Peyer's patch (tissue), 4 donors: ENCODE measurements around the gene NIN. TPM values are rescaled to one million over a fixed set of nuclear protein-coding genes. Genes with fewer than 3 reads are reported as not detected.

Experiments
- DNase-seq, 3 donors: peaks; one replicate each; pipeline ENCODE4 v3.0.0-alpha.2; 2017 to 2019
- H3K27ac ChIP-seq, 4 donors: fragments of 200-600 bp; sonication (generic); one replicate each; pipeline ENCODE4 v1.5.1; 2016 to 2019
- H3K27me3 ChIP-seq, 2 donors: fragments of 200-600 bp; sonication (generic); one replicate each; pipeline ENCODE4 v1.5.1; 2019
- H3K36me3 ChIP-seq, 3 donors: fragments of 200-600 bp; sonication (generic); one replicate each; pipeline ENCODE4 v1.5.1; 2016 to 2019
- H3K4me1 ChIP-seq, 4 donors: fragments of 200-600 bp; sonication (generic); one replicate each; pipeline ENCODE4 v1.5.1; 2016 to 2019
- H3K4me3 ChIP-seq, 4 donors: fragments of 200-600 bp; sonication (generic); 1 replicate in 3 of 4; 2 replicates in 1 of 4; pipeline ENCODE4 v1.5.1; 2016 to 2019; ENCODE audit warnings: mild to moderate bottlenecking in 1 of 4
- H3K9me3 ChIP-seq, 4 donors: fragments of 200-600 bp; sonication (generic); one replicate each; pipeline ENCODE4 v1.5.1; 2016 to 2019; ENCODE audit warnings: mild to moderate bottlenecking in 1 of 4
- POLR2A ChIP-seq, 2 donors: fragments of 450-650 bp; IDR thresholded peaks; one replicate each; pipeline ENCODE4 v1.5.1; 2017; ENCODE audit warnings: antibody characterized with exemption in 2 of 2, mild to moderate bottlenecking in 2 of 2, moderate library complexity in 2 of 2
- total RNA-seq, 4 donors: library from RNA; depleted of rRNA; stranded (reverse); fragments of >200 nt; gene quantifications; one replicate each; pipeline ENCODE4 v1.1.0, GENCODE V29; 2016
- TF ChIP-seq, protein P1 (sequence below), 6 experiments: fragments of 450-650 bp in 4 of 6; fragments of 200-600 bp in 2 of 6; sonication (generic) in 1 of 6; IDR thresholded peaks; one replicate each; pipeline ENCODE4 v1.5.1; 2017 to 2019; ENCODE audit warnings: antibody characterized with exemption in 6 of 6, mild to moderate bottlenecking in 3 of 6, moderate library complexity in 1 of 6

The NIN gene
- total RNA-seq, 4 donors from 2014 or later: 13.8 to 151 (median 21.5) TPM

DNA sequence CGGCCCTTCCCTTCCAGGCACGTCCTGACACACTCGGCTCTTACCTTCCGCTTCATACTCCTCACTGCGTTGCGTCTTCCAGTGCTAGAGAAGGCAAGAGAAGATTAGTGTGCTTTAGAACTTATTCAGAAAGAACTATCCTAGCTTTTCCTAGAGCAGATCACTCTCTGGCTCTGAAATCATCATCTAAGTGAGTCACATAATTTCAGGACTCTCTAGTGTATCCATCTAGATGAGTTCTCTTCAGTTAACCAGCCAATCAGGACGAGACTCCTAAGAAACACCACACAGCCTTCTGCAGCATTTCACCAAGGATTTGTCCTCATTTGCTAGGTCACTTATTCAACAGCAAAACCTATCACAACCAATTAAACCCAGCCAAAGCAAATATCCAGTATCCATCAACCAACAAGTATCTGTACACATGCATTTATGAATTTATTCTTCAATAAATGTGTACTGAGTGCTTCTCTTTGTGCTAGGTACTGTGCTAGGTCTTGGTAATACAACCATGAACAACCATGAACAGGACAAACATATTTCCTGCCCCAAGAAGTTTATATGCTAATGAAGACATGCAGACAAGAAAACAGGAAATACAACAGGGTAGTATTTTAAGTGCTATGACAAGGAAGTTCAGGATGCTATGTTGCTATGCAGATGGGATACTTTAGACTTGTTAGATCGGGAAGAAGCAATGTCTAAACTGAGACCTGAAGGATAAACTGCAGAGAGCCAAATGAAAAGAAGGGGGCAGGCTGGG, 52.1 kb downstream of the NIN start:
- no peak for DNase-seq
- Histone ChIP-seq H3K27me3 (no peaks in the 10 kb centered on the region), H3K4me1 (peaks cover 0 to 7% (median 3%) of the 10 kb centered on the region in 4 donors), H3K4me3 (no peak overlapping the region), H3K36me3 (peaks cover 0 to 7% (median 0%) of the 10 kb centered on the region in 3 donors), H3K9me3 (no peaks in the 10 kb centered on the region), H3K27ac (peak overlapping the region in 2 of 4 donors; percentile 18 to 31)
- no peak for TF ChIP-seq POLR2A (IDR thresholded peaks at IDR 0.05)
- TF ChIP-seq, protein P1, sequence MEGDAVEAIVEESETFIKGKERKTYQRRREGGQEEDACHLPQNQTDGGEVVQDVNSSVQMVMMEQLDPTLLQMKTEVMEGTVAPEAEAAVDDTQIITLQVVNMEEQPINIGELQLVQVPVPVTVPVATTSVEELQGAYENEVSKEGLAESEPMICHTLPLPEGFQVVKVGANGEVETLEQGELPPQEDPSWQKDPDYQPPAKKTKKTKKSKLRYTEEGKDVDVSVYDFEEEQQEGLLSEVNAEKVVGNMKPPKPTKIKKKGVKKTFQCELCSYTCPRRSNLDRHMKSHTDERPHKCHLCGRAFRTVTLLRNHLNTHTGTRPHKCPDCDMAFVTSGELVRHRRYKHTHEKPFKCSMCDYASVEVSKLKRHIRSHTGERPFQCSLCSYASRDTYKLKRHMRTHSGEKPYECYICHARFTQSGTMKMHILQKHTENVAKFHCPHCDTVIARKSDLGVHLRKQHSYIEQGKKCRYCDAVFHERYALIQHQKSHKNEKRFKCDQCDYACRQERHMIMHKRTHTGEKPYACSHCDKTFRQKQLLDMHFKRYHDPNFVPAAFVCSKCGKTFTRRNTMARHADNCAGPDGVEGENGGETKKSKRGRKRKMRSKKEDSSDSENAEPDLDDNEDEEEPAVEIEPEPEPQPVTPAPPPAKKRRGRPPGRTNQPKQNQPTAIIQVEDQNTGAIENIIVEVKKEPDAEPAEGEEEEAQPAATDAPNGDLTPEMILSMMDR (IDR thresholded peaks at IDR 0.05): no peak

- peaks cover 0 to 7% (median 3%) of the 10 kb centered on the region in 4 donors for H3K4me1 ChIP-seq
- no peak overlapping the region for H3K27ac ChIP-seq
Measured at GRCh38 chr14:50776522-50776921, 54.4 kb downstream of the NIN start.

DNA sequence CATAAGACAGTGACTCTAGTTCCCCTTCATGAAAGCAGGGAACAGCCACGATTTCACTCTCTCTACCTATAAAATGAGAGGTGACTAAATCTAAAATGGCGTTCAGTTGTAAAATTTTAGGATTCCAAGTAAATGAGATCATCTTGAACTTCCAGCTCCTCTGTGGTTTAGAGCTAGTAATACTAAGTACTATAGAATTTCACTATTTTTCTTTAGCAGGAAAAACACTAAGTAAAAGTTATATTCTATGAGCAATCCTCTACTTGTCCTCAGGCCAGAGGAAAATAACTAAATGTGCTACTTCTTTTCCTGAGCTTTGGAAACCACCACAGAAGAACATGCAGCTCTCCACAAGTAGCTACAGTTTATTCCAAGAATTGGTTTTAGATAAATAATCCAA, 55.6 kb downstream of the NIN start:
- H3K27ac ChIP-seq: peak overlapping the region; percentile 28 to 69 (median 58)
- H3K36me3 ChIP-seq: peaks cover 0 to 31% (median 0%) of the 10 kb centered on the region in 3 donors
- no peak for DNase-seq
- no peak for TF ChIP-seq POLR2A (IDR thresholded peaks at IDR 0.05)
- TF ChIP-seq, protein P1 (IDR thresholded peaks at IDR 0.05): no peak
- H3K4me3 ChIP-seq: no peak overlapping the region
- peaks cover 0 to 7% (median 3%) of the 10 kb centered on the region in 4 donors for H3K4me1 ChIP-seq
- no peaks in the 10 kb centered on the region for H3K27me3 ChIP-seq
- H3K9me3 ChIP-seq: no peaks in the 10 kb centered on the region

More at GRCh38 chr14:50776522-50776921, 54.4 kb downstream of the NIN start:
- no peak for DNase-seq
- Histone ChIP-seq H3K9me3 (no peaks in the 10 kb centered on the region), H3K27me3 (no peaks in the 10 kb centered on the region), H3K4me3 (no peak overlapping the region), H3K36me3 (peaks cover 0 to 19% (median 0%) of the 10 kb centered on the region in 3 donors)
- TF ChIP-seq, protein P1 (IDR thresholded peaks at IDR 0.05): no peak
- no peak for TF ChIP-seq POLR2A (IDR thresholded peaks at IDR 0.05)

DNA sequence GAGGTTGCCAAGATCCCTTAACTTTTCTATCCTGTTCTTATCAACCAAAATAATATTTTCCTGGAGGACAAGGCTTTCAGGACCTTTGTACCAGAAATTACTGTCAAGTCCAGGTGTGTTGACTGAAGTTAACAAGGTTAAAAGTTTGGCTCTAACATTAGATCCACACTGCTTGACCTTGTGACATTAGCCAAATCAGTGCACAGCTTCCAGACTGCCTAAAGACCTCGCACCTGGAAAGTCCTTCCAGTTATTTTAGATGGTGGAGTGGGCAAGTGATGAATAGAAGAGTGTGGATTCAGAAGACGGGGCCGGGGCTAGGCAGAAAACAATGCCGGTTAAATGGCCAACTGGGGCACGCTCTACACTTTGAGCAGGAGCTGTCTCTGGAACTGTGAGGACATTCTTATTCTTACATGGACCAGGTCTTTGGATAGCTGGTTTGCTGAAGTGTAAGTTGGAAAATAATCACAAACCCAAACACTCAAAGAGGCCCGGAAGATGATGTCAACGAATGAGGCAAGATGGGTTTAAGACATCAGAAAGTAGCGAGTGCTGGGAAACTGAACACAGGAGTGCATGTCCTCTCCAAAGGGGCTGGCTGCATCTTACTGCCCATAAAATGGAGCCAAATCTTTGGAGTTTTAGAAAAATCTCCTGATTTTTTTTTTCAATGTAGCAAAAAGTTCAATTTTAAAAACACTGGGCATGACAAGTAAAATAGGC, 56.3 kb downstream of the NIN start:
- no peak overlapping the region for H3K4me3 ChIP-seq

More for the DNA sequence above, 56.3 kb downstream of the NIN start:
- no peaks in the 10 kb centered on the region for H3K27me3 ChIP-seq
- H3K4me1 ChIP-seq: peaks cover 0 to 7% (median 3%) of the 10 kb centered on the region in 4 donors
- DNase-seq: no peak
- no peaks in the 10 kb centered on the region for H3K9me3 ChIP-seq
- peak overlapping the region; percentile 28 to 69 (median 58) for H3K27ac ChIP-seq
- TF ChIP-seq, protein P1 (IDR thresholded peaks at IDR 0.05): no peak
- no peak for TF ChIP-seq POLR2A (IDR thresholded peaks at IDR 0.05)
- H3K36me3 ChIP-seq: peaks cover 0 to 37% (median 0%) of the 10 kb centered on the region in 3 donors
